Stimulated activated CD8-positive, alpha-beta memory T cell treated with anti-CD3 and anti-CD28 coated beads, Interleukin-12 subunit alpha, Interleukin-12 subunit beta, amount 100 ng/mL, for 1 hour (primary cell): Measurements from ENCODE around the gene NMT2.
A peak's percentile ranks its signal among the peaks of the same experiment; 100 is the strongest.

Experiments
- DNase-seq: peaks from one replicate; pipeline ENCODE4 v3.0.0-alpha.2; 2020; ENCODE audit warnings: low read depth

Gene NMT2

DNA sequence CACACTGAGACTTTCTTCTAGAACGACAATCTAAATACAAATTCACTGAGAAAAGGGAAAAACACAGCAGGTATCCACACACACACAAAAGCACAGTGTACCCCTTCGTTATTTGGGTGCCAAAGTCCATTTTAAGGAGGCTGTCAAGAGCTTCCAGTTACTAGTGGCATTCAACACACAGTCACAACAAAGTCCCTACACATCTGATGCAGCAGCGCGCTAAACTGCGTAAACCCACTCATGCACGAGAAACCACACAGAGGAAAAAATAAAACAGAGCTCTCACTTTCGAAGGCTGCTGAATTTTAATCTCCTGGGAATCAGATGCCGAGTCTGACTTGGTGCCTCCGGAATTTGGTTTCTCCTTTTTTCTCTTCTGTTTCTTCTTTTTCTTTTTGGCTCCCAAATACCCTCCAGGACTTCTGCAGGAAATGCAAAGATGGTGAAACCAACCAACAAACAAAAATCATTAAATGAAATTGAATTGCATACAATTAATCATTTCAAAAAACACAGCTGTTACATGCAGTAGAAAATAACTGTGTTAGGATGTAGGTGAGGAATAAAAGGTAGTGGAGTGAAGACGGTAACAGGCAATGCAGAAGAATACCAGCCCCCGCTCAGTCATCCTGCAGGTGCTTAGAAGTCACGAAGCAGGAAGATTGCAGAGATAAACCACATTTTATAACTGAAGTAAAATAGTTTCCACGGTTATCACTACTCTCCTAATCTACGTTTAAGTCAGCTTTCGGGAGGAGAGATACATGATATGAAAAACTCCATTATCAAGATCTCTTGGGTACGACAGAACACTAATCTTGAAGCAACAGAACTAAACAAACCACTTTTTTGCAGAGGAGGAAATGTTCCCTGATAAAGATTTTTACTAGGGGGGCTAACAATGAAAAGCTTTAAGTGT lies 27.1 kb downstream of the NMT2 start:
- no peak for DNase-seq

DNA sequence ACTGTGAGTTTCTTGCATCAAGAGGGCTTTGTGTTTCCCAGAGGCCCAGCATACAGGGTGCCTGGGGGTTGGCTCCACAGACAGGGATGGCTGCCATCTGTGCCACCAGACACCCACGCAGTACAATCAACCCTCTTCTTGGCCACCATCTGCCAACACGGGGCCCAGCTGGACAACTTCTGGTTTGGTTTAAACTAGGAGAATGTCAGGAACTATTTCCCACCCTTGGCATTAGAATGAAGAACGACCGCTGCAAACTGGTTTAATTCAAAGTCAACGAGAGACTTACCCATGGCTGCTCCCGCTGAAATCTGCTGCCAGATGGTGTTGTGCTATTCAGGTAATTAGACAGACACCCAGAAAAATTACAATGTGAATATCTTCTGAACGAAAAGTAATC lies 27.8 kb downstream of the NMT2 start:
- DNase-seq = no peak

DNA sequence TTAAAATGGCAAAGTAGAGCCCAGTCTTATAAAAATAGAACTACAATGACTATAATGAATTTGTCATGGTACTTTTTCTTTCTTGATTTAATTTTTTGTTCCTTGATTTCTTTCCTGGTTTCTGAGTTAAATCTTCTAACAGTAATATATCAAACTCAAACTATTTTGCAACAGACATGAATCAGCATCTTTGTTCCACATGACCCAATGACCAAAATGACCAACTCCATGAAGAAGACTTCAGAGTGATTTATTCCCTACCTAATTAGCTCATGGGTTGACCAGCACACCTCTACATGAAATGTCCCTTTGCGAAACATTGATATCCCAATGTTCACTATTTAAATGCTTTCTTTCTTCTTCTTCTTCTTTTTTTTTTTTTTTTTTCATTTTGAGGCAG lies 30.9 kb downstream of the NMT2 start:
- DNase-seq = no peak

DNA sequence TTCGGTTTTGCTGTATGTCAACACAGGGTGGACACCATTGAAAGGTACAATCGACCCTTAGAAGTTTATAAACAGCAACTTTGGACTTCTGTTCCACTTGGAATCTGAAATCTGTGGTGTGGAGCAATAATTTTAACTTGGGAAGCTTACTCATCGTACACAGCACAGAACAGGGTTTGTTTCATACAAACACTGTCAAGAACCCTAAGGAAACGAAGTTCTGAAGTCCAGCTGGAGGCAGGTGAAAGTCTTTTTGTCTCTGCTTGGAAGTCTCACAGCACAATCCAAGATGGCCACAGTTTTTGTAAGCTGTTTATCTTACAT lies 31.5 kb downstream of the NMT2 start:
- DNase-seq = no peak

DNA sequence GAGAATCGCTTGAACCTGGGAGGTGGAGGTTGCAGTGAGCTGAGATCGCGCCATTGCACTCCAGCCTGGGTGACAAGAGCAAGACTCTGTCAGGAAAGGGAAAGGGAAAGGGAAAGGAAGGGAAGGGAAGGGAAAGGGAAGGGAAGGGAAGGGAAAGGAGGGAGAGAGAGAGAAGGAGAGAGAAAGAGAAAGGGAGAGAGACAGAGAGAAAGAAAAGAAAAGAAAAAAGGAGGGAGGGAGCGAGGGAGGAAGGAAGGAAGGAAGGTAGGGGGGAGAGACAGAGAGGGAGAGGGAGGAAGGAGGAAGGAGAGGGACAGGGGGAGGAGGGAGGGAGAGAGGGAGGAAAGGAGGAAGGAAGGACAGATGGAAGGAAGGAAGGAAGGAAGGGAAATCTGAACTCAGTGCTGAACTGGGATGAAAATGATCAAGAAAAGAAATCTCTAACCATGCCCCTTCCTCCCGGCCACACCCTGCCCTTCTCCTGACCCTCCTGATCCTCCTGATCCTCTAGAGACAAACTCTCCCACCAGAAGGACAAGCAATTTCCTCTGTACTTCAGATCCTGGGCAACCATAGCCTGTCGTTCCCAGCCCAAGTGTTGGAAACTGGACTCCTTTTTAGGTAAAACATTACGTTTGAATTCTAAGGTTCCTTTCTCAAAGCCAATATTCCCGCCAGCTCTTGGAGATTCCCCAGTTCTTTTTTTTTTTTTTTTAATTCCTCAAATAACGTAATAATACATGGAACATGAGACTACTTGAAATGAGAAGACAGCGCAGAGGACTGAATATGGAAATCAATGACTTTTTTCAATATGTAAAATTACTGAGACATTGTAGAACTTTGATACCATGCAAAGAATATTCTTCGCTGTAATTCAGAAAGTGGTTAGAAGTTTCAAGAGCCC lies 32.1 kb downstream of the NMT2 start:
- DNase-seq = no peak

DNA sequence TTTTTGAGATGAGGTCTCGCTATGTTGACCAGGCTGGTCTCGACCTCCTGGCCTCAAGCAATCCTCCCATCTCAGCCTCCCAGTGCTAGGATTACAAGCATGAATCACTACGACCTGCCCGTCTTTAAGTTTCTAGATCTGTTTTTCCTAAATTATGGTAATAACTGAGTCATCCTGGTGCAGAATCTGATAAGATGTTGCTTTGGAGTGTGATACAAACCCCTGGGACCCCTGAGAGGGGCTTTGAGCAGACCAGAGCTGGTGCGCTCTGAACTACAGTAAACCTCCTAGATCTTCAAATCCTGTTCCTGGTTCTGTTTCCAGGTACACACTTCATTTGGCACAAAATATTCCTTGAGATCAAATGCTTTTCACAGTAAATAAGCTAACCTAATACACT lies 37.2 kb downstream of the NMT2 start:
- DNase-seq = no peak

DNA sequence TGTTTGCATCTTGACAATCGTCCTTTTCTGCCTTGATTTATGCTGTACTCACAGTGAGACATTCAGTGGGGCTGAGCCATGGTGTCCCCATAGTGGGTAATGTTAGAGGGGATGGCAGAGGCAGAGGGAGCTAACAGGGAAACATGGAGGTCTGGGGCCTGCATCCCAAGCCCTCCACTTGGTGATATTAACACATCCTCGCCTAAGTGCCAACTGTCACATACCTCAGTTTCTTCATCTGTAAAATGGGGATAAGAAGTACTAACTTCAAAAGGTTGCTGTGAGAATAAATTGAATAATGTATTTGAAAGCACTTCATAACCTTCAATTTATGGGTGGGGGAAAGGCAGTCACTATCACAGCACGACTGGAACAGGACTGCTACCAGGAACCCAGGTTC lies 43.6 kb downstream of the NMT2 start:
- DNase-seq = no peak

DNA sequence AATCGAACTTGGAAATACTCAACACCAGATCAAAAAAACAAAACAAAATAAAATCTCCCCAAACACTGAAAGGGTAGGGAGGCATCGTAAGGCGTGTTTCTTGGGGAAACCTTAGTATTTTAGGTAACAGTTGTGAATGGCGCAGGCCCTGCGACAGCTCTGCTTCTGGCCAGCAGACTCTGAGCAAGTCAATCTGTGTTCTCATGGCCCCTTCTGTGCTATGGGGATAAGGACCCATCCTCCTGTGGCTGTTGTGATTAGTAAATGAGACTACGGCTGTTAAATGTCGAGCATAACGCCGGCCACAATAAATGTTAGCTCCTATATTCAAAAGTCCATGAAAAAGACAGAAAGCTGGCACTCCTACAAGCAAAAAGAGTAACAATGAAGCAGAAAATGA lies 44.3 kb downstream of the NMT2 start:
- no peak for DNase-seq

DNA sequence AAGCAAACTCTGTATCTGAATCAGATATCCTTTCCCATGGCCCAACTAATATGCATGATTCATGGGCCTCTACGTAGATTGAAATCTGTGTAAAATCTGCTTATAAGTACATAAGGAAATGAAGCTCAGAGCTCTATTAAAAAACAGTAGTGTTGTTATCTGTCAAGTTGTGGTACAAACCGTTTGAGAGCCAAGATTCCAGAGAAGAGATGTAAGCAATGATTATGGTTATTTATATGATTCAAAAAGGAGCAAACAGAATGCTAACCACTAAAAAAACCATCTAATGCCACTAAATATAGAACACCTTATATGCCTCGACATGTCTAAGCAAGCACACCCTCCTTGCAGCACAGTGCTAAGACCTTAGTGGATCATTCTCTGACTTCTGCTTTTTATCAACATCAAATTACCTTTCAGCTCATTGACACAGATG lies 44.7 kb downstream of the NMT2 start:
- no peak for DNase-seq

DNA sequence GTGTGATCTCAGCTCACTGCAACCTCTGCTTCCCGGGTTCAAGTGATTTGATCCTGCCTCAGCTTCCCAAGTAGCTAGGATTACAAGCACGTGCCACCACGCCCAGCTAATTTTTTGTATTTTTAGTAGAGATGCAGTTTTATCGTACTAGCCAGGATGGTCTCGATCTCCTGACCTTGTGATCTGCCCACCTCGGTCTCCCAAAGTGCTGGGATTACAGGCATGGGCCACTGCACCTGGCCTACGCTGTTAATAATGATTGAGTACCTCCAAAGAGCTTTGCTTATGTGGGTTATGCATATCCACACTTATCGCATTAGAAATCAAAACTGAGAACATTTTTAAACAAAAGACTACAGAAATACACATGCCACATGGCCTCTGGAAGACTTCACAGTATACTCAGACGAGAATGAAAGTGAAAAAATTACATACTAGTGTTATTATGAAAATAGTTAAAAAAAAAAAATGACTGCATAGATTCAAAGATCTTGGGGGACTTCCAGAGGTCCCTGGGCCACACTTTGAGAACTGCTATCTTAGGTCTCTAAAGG lies 45.9 kb downstream of the NMT2 start:
- no peak for DNase-seq

DNA sequence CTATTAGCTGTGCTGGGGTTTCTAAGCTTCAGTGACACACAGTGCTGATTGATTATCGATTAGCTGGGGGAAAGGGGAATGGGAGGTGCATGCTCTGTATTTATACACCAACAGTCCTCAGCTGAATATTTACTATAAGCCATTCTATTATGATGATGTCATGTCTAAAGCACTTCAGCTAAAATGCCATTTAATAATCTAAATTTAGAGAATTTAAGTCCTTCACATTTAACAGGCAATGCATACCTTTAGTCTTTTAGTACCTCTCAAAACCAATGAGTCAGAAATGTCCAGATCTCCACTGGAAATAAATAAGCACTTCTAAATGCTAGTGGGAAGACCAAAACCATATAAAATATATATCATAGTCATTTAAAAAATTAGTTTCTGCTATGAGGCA lies 46.8 kb downstream of the NMT2 start:
- DNase-seq = no peak

DNA sequence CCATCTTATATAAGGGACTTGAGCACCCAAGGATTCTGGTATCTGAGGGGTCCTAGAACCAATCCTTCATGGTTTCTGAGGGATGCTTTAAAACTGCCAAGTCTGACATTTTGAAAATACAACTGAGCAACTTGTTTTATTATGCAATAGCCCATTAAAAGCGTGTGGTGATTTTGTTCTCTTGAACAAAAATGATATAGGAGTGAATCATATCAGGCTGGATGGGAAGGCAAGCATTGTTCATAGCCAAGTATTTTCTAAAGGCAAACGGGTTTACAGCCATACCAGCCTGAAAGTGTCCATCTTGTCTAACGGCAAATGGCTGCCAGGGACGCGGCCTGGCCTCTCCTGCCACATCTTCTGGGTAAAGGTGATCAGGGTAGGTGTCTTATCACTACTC lies 48.0 kb downstream of the NMT2 start:
- DNase-seq = no peak

DNA sequence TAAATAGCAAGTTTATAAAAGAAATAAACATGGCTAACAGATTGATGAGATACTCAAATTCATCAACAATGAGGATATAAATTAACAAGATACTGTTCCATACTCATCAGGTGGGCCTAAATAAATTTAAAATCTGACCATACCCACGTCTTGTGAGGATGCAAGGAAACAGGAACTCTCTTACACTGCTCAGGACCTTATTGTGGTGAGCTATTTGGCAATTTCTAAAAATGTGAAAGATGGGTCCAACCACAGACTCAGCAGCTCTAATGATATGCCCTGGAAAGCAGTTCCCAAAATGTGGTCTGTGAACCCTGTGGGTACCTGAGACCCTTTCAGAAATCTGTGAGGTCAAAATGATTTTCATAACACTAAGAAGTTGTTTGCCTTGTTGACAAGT lies 49.9 kb downstream of the NMT2 start:
- no peak for DNase-seq

DNA sequence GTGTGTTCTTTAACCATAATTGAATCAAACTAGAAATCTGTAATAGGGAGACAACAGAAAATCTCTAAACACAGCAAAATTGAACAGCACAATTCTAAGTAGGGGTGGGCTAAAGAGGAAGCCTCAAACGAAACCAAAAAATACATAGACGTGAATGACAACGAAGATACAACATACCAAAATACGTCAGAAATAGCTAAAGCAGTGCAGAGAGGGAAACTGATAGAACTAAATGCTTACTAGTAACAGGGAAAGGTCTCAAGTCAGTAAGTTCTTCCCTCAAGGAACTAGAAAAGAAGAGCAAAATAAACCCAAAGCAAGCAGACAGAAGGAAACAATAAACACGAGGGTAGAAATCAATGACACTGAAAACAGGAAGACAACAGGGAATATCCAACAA lies 52.3 kb downstream of the NMT2 start:
- DNase-seq = no peak

DNA sequence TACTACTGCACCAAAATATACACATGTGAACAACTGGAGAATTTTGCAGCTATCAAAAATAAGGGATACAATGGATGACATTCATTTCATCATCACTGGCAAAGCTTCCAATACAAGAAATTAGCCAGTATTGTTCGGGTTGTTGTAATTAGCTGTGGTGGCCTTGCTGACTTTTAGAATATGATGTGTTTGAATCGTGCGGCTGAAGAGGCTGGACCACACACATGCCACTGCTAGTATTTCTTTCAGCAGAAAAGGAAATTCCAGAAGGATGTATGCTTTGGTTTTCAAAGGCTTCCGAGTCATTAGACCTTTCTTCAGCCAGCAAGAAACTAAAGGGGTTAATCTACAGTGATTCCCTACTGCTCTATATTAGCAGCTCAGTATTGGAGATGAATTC lies 54.7 kb downstream of the NMT2 start:
- no peak for DNase-seq

DNA sequence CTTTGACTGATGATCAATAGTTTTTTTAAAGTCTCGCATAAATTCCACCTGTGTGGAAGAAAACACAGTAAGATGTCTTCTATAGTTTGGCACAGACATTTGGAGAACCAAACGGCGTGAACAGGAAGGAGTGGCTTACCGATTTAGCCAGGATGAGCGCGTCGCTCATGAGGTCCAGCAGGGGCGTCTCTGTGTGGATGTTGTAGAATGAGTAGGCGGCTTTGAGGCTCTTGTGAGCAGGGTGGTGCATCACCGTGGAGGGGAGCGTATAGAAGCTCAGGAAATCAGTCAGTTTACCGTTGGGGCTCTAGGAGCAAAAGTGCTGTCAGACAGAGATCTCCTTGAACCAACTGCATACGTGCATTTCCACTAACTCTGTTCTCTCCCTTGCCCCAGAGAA lies 55.8 kb downstream of the NMT2 start:
- no peak for DNase-seq

DNA sequence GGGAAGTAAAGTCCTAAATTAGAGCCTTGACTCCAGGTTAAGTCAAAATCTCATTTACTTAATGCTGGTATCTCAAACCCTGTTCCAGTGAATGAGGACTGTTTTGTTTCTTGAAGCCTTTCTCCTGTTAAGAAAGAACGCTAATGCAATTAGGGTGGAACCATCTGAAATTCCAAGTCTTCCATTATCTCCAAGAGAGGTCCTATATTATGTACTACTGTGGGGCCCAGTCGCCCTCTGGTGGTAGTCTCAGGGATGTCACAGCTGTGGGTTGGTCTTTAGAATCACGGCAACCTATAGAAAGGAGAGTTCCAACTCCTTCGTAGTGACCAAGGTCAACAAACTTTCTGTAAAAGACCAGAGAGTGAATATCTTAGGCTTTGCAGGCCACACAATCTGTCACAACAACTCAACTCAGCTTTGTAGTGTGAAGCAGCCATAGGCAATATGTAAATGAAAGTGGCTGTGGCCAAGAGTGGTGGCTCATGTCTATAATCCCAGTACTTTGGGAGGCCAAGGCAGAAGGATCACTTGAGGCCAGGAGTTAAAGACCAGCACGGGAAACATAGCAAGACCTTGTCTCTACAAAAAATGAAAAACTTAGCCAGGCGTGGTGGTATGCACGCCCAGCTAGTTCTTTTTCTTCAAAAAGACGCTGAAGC lies 62.0 kb downstream of the NMT2 start:
- peak; percentile 43 for DNase-seq

DNA sequence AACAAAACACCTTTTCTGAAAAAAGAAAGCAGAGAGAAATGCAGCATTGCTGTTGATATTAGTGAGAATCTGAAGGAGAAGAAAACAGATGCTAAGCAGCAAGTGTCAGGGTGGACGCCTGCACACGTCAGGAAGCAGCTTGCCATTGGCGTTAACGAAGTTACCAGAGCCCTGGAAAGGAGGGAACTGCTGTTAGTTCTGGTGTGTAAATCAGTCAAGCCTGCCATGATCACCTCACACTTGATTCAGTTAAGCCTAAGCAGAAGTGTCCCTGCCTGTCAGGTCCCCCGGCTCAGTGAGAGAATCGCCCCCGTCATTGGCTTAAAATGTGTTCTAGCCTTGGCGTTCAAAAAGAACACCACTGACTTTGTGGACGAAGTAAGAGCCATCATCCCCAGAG lies 65.0 kb downstream of the NMT2 start:
- DNase-seq = no peak

DNA sequence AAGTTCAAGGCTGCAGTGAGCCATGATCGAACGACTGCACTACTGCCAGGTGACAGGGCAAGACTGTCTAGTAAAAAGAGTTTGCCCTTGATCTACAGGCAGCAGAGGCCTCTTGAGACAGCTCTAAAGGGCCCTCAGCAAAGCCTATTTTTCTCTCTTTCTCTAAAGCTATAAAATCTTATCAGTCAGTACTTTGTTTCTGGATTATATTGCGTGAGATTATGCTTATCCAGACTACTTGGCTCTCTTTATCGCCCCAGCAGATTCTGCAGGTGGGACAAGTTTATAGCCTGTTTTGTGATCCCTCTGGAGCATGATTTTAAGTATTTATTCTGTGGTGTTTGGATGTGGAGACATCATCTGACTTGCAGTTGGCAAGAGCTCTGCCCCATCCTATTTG lies 68.6 kb downstream of the NMT2 start:
- no peak for DNase-seq

DNA sequence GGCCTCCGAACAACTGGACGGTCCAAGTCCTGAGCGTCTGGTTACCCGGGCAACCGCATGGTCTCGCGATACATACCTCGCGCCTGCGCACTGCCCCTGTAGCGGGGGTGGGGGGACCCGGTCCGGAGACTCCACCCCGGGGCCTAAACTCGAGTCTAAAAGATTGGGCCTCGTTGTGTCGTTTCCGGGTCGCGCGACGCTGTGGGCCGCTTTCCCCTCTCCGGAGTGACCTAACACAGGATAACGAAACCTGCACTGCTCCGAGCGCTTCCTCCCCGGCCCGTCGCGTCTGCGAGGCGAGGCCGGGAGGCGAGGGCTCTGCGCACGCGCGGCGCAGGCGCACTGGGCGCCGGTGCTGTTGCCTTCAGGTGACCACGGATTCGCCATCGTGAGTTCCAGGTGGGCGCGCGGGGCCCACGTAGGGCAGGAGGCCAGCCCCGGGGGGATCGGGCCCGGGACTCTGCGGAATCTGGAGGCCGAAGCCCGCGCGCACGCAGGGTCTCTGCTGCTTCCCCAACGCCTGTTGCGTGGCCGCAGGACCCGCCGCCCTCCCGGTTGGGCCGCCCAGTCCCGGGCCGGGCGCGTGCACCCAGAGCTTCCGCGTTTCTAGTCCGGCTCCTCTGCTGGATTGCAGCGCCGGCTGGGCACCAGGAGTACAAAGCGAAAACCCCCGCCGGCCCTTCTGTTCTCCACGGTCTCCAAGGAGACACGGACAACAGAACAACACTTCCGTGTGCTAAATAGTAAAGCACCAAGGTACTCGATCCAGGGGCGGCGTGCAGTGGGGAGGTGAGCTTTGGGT lies 71.3 kb downstream of the NMT2 start, which contains the start of gene RPP38:
TSS of gene RPP38 (plus strand) at position 345 of the 802 bp plus-strand sequence. CDS start 5,960 bp downstream, outside the sequence.
- DNase-seq = peak; percentile 96

DNA sequence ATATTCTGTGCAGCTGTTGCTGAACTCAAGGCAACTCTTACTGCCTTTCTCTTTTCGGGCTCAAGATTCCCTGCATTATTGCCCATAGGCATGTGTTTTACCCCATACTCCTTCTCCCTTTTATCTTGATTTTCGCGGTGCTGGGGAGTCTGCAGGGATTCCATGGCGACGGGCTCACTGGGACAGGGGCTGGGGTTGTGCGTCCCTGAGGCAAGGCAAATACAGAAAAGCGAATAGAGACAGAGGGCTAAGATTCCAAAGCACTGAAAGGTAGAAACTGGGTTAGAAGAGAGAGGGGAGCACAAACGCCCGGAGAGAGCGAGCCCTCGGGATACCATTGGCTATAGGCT lies 71.9 kb downstream of the NMT2 start:
- no peak for DNase-seq
